Measurements from ENCODE around the gene GRIA1. TPM values are rescaled to one million over a fixed set of nuclear protein-coding genes. Genes with fewer than 3 reads are reported as not detected.

Gene GRIA1
- total and polyA plus RNA-seq, 10 of the 15 experiments (the other 5 are each of a cell fraction or from before 2014, with no cell fraction given), result 0.04 to 0.18 (median 0.04) TPM; not detected in 7

DNA sequence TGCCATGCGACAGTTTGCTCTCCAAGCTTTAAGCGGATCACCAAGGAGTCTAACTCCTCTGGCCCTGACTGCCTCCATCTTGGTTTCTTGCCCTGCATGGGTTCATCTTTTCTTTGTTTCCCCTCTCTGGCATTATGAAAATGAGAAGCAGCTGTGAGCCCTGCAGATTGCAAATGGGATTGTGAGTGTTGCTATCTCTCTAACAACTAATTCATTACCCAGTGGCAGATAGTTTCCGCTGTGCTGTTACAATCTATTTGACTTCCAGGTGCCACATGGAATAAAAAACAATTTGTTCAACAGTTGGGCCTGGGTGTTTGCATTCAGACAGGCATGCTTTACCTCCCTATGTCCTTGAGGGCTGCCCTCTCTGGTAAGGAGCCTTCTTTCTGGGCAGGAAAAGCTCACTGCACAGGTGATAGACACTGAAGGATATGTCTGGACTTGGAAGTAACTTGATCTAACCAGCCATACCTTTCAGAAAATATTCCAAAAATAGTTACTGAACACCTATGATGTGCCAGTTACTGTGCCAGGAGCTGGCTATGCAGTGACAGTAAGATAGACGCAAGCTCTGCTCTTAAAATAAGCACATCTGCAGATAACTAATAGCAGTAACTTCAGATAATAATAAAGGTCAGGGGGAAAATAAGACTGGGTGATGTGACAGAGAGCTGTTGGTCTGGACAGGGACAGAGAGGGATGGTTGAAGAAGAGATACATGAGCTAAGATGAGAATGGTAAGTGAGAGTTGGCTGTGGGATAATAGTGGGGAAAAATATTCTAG, 40.1 kb downstream of the GRIA1 start:
- ChIA-PET CTCF (no interaction called here), POLR2A (no interaction called here), SMC1A (ENCODE audit: uncharacterized antibody, unreplicated experiment) (no interaction called here), RAD21 (ENCODE audit: unreplicated experiment) (no interaction called here)
- no peak for FAIRE-seq
- Histone ChIP-seq H3K4me3 (no peak overlapping the region), H3K36me3 (ENCODE audit: control insufficient read depth in 2 of 2, insufficient read depth in 2 of 2, low read length in 1 of 2) (no peaks in the 10 kb centered on the region), H3K9ac (ENCODE audit: control insufficient read depth, insufficient read depth, low read length) (no peak overlapping the region), H3K4me1 (ENCODE audit: control insufficient read depth, insufficient read depth, low read length) (no peaks in the 10 kb centered on the region), H2AFZ (ENCODE audit: control insufficient read depth, low read depth, low read length) (no peak overlapping the region), H3K27me3 (replicated peaks in 1 of 2; ENCODE audit: control insufficient read depth in 2 of 2, insufficient read depth in 2 of 2, low read length in 1 of 2) (no peaks in the 10 kb centered on the region), H3K4me2 (ENCODE audit: control insufficient read depth, insufficient read depth) (no peak overlapping the region), H4K20me1 (ENCODE audit: control insufficient read depth, insufficient read depth) (no peaks in the 10 kb centered on the region), H3K27ac (ENCODE audit: control insufficient read depth, insufficient read depth) (no peak overlapping the region), H3K9me3 (replicated peaks; ENCODE audit: control insufficient read depth, insufficient read depth, low read length) (no peaks in the 10 kb centered on the region), H3K79me2 (ENCODE audit: control insufficient read depth, insufficient read depth, low read length) (no peaks in the 10 kb centered on the region)
- WGBS (ENCODE audit: insufficient coverage, insufficient replicate concordance, low lambda C conversion rate, missing lambda C conversion rate), result 61% methylated on average over 4 of the region's 4 CpGs
- no peak for ATAC-seq
- intact Hi-C loops (cut with micrococcal nuclease; ENCODE audit: unreplicated experiment), result no loop called here
- BruUV-seq (replicated peaks), result no TSS peak
- no peak for DNase-seq (ENCODE audit: low read depth, low spot score)
- TF ChIP-seq JUND (IDR thresholded peaks at IDR 0.05; ENCODE audit: low read depth, low read length) (no peak), USF1 (IDR thresholded peaks at IDR 0.05; ENCODE audit: borderline replicate concordance, extremely low read length, insufficient read depth, low read depth, low read length) (no peak), ZBED1 (IDR thresholded peaks at IDR 0.05; ENCODE audit: borderline replicate concordance) (no peak)
- in situ Hi-C loops (cut with MboI), result no loop called here

GRCh38 chr5:153533546-153533945, 43.1 kb downstream of the GRIA1 start:
- ChIA-PET RAD21 (ENCODE audit: unreplicated experiment) (no interaction called here), SMC1A (ENCODE audit: uncharacterized antibody, unreplicated experiment) (interaction anchor here (2.0 kb wide), 1 partner anchor 13 kb away, joined by 8 read pairs; no protein-coding TSS in a partner anchor), POLR2A (no interaction called here), CTCF (interaction anchor here (1.2 kb wide), 1 partner anchor 30 kb away, joined by 3 read pairs; no protein-coding TSS in a partner anchor)
- no peaks in the 10 kb centered on the region for H3K79me2 ChIP-seq (ENCODE audit: control insufficient read depth, insufficient read depth, low read length)
- H3K36me3 ChIP-seq (ENCODE audit: control insufficient read depth in 2 of 2, insufficient read depth in 2 of 2, low read length in 1 of 2), result no peaks in the 10 kb centered on the region
- WGBS (ENCODE audit: insufficient coverage, insufficient replicate concordance, low lambda C conversion rate, missing lambda C conversion rate), result 0% methylated on average over 1 of the region's 1 CpG
- no peaks in the 10 kb centered on the region for H3K9me3 ChIP-seq (replicated peaks; ENCODE audit: control insufficient read depth, insufficient read depth, low read length)
- no peak for ATAC-seq
- no peak overlapping the region for H3K27ac ChIP-seq (ENCODE audit: control insufficient read depth, insufficient read depth)
- DNase-seq (ENCODE audit: low read depth, low spot score), result no peak
- no TSS peak for BruUV-seq (replicated peaks)
- no peaks in the 10 kb centered on the region for H3K4me1 ChIP-seq (ENCODE audit: control insufficient read depth, insufficient read depth, low read length)
- in situ Hi-C loops (cut with MboI) (no loop called here), intact Hi-C loops (cut with micrococcal nuclease; ENCODE audit: unreplicated experiment) (no loop called here)
- no peaks in the 10 kb centered on the region for H3K27me3 ChIP-seq (replicated peaks in 1 of 2; ENCODE audit: control insufficient read depth in 2 of 2, insufficient read depth in 2 of 2, low read length in 1 of 2)
- no peak for FAIRE-seq
- no peak overlapping the region for H3K4me2 ChIP-seq (ENCODE audit: control insufficient read depth, insufficient read depth)
- H2AFZ ChIP-seq (ENCODE audit: control insufficient read depth, low read depth, low read length), result no peak overlapping the region
- H4K20me1 ChIP-seq (ENCODE audit: control insufficient read depth, insufficient read depth), result no peaks in the 10 kb centered on the region
- no peak overlapping the region for H3K9ac ChIP-seq (ENCODE audit: control insufficient read depth, insufficient read depth, low read length)
- no peak overlapping the region for H3K4me3 ChIP-seq
- no peak for TF ChIP-seq SMC3 (IDR thresholded peaks at IDR 0.05; ENCODE audit: borderline replicate concordance, low read length)
- TF ChIP-seq MTA2 (IDR thresholded peaks at IDR 0.05; ENCODE audit: low read depth), result no peak
- TF ChIP-seq STAT3 (IDR thresholded peaks at IDR 0.05; ENCODE audit: low read depth, low read length), result no peak
- no peak for TF ChIP-seq MTA3 (IDR thresholded peaks at IDR 0.05; ENCODE audit: borderline replicate concordance, low read length)
- TF ChIP-seq SUPT20H (IDR thresholded peaks at IDR 0.05; ENCODE audit: borderline replicate concordance, control insufficient read depth, low read depth, low read length), result no peak
- no peak for TF ChIP-seq EED (IDR thresholded peaks at IDR 0.05; ENCODE audit: low read depth)
- no peak for TF ChIP-seq ZBED1 (IDR thresholded peaks at IDR 0.05; ENCODE audit: borderline replicate concordance)
- no peak for TF ChIP-seq ATF3 (IDR thresholded peaks at IDR 0.05; ENCODE audit: borderline replicate concordance, extremely low read depth, low read depth, low read length)
- no peak for TF ChIP-seq BMI1 (IDR thresholded peaks at IDR 0.05; ENCODE audit: borderline replicate concordance)
- no peak for TF ChIP-seq ZNF207 (IDR thresholded peaks at IDR 0.05; ENCODE audit: borderline replicate concordance)
- TF ChIP-seq GABPA (IDR thresholded peaks at IDR 0.05; ENCODE audit: low read depth), result no peak
- no peak for TF ChIP-seq CTCF (IDR thresholded peaks at IDR 0.05 in 2 of 3, conservative IDR thresholded peaks at IDR 0.05 in 1 of 3; ENCODE audit: control insufficient read depth in 2 of 3, extremely low read depth in 1 of 3, insufficient read depth in 1 of 3, low read depth in 3 of 3, low read length in 3 of 3)

Data from GM12878 (cell line).